ENCODE results near the gene SCN4B.

DNA sequence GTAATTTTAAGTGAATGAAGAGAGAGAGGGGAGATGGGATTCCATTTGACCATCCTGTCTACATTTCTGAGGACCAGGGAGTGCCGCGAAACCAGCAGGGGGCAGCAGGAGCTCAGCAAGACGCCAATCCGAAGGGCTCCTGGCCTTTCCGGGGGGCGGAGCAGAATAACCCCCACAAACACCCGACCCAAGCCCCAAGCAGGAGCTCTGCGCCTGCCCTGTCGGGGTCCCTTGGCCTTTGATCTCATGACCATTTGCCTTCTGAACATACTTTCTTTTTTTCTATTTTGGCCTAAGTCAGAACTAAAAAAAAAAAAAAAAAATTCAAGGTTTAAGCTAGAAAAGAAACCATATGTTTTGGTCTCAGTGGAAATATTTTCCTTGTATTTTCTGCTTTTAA is 45.7 kb upstream of the SCN4B start:
- no peak for TF ChIP-seq POLR2A (IDR thresholded peaks at IDR 0.05)
- no peak for TF ChIP-seq EP300 (IDR thresholded peaks at IDR 0.05)

Data from stomach (tissue), 4 donors.